SK-N-MC (cell line): ENCODE measurements around the gene KLK1.

ENCODE experiments used
- EZH2 ChIP-seq: fragments of 200-600 bp; sonication (generic); IDR thresholded peaks from one replicate; pipeline ENCODE4 v1.6.1; 2017; ENCODE audit warnings: antibody characterized with exemption
- FOXP2 ChIP-seq: optimal IDR thresholded peaks from 2 replicates; pipeline ENCODE3; 2011; ENCODE audit warnings: mild to moderate bottlenecking, moderate library complexity; ENCODE audit not compliant: insufficient read depth; ENCODE audit errors: extremely low read length, control extremely low read depth
- POLR2AphosphoS5 ChIP-seq: IDR thresholded peaks from 2 replicates; pipeline ENCODE4 v1.6.1; 2012; ENCODE audit warnings: mild to moderate bottlenecking, low read depth, low read length, borderline replicate concordance

DNA sequence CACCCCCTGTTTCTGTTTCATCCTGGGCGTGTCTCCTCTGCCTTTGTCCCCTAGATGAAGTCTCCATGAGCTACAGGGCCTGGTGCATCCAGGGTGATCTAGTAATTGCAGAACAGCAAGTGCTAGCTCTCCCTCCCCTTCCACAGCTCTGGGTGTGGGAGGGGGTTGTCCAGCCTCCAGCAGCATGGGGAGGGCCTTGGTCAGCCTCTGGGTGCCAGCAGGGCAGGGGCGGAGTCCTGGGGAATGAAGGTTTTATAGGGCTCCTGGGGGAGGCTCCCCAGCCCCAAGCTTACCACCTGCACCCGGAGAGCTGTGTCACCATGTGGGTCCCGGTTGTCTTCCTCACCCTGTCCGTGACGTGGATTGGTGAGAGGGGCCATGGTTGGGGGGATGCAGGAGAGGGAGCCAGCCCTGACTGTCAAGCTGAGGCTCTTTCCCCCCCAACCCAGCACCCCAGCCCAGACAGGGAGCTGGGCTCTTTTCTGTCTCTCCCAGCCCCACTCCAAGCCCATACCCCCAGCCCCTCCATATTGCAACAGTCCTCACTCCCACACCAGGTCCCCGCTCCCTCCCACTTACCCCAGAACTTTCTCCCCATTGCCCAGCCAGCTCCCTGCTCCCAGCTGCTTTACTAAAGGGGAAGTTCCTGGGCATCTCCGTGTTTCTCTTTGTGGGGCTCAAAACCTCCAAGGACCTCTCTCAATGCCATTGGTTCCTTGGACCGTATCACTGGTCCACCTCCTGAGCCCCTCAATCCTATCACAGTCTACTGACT lies 31.2 kb upstream of the KLK1 start, which contains the start of gene KLK3:
- TF ChIP-seq POLR2AphosphoS5 (no peak), EZH2 (no peak), FOXP2 (no peak)
